Measurements from ENCODE around the gene HOXB5.

HOXB5 gene

GRCh38 chr17:48603959-48604769 lies 10.6 kb upstream of the HOXB5 start:
- DNase-seq (ENCODE audit: low read depth in 2 of 2): no peak

GRCh38 chr17:48601539-48602425 lies 8.2 kb upstream of the HOXB5 start:
- no peak for DNase-seq (ENCODE audit: low read depth in 2 of 2)

GRCh38 chr17:48601207-48601538 lies 7.6 kb upstream of the HOXB5 start:
- DNase-seq (ENCODE audit: low read depth in 2 of 2): no peak

- no peak for DNase-seq (ENCODE audit: low read depth in 2 of 2)
These were observed 6.9 kb upstream of the HOXB5 start for GRCh38 chr17:48600244-48601098.

- no peak for DNase-seq (ENCODE audit: low read depth in 2 of 2)
These were observed 5.8 kb upstream of the HOXB5 start for GRCh38 chr17:48599354-48599753.

- DNase-seq (ENCODE audit: low read depth in 2 of 2): no peak
These were observed 5.2 kb upstream of the HOXB5 start for GRCh38 chr17:48598736-48599135.

- no peak for DNase-seq (ENCODE audit: low read depth in 2 of 2)
These were observed 4.4 kb upstream of the HOXB5 start for GRCh38 chr17:48597778-48598631.

GRCh38 chr17:48597528-48597777 lies 3.9 kb upstream of the HOXB5 start:
- no peak for DNase-seq (ENCODE audit: low read depth in 2 of 2)

GRCh38 chr17:48596735-48597527 lies 3.4 kb upstream of the HOXB5 start:
- DNase-seq (ENCODE audit: low read depth in 2 of 2): no peak

GRCh38 chr17:48596000-48596734 lies 2.6 kb upstream of the HOXB5 start:
- no peak for DNase-seq (ENCODE audit: low read depth in 2 of 2)

- no peak for DNase-seq (ENCODE audit: low read depth in 2 of 2)
These were observed 1.9 kb upstream of the HOXB5 start for GRCh38 chr17:48595278-48595999.

- no peak for DNase-seq (ENCODE audit: low read depth in 2 of 2)
These were observed 1.1 kb upstream of the HOXB5 start for GRCh38 chr17:48594538-48595277.

- peak; percentile 60 to 76 for DNase-seq (ENCODE audit: low read depth in 2 of 2)
These were observed 410 bp upstream of the HOXB5 start for GRCh38 chr17:48593840-48594537.

GRCh38 chr17:48592577-48592976 lies 1.0 kb downstream of the HOXB5 start:
- DNase-seq (ENCODE audit: low read depth in 2 of 2): no peak

- DNase-seq (ENCODE audit: low read depth in 2 of 2): no peak
These were observed 1.5 kb downstream of the HOXB5 start for GRCh38 chr17:48592057-48592514.

- DNase-seq (ENCODE audit: low read depth in 2 of 2): no peak
These were observed 2.1 kb downstream of the HOXB5 start for GRCh38 chr17:48591255-48592056.

- no peak for DNase-seq (ENCODE audit: low read depth in 2 of 2)
These were observed 2.9 kb downstream of the HOXB5 start for GRCh38 chr17:48590607-48591161.
